Gastroesophageal sphincter (tissue), 4 donors: ENCODE results near the gene CNOT10. TPM values are rescaled to one million over a fixed set of nuclear protein-coding genes. Genes with fewer than 3 reads are reported as not detected.

Experiments used
- ATAC-seq: fragments of 150-250 bp; one replicate; pipeline ENCODE4 v1.9.1; 2016; ENCODE audit warnings: mild to moderate bottlenecking, moderate library complexity
- H3K27ac ChIP-seq, 4 donors: fragments of 200-600 bp; sonication (generic) in 3 of 4; 1 replicate in 3 of 4; 2 replicates in 1 of 4; pipeline ENCODE4 v1.5.1; 2016 to 2019
- H3K27me3 ChIP-seq: fragments of 200-600 bp; sonication (generic); one replicate; pipeline ENCODE4 v1.5.1; 2019
- H3K36me3 ChIP-seq, 2 donors: fragments of 200-600 bp; sonication (generic); one replicate each; pipeline ENCODE4 v1.5.1; 2019; ENCODE audit warnings: control low read depth in 1 of 2
- H3K4me1 ChIP-seq, 3 donors: fragments of 200-600 bp; sonication (generic); 1 replicate in 2 of 3; 2 replicates in 1 of 3; pipeline ENCODE4 v1.5.1; 2016 to 2019; ENCODE audit warnings: control low read depth in 2 of 3
- H3K4me3 ChIP-seq, 2 donors: fragments of 200-600 bp; sonication (generic); one replicate each; pipeline ENCODE4 v1.5.1; 2019; ENCODE audit warnings: mild to moderate bottlenecking in 1 of 2, moderate library complexity in 1 of 2
- H3K9me3 ChIP-seq, 3 donors: fragments of 200-600 bp; sonication (generic); one replicate each; pipeline ENCODE4 v1.5.1; 2017 to 2019; ENCODE audit warnings: control low read depth in 2 of 3
- EP300 ChIP-seq: sonication (generic); formaldehyde crosslinking; IDR thresholded peaks from one replicate; pipeline ENCODE4 v1.6.1; 2017; ENCODE audit warnings: antibody characterized with exemption, mild to moderate bottlenecking
- POLR2A ChIP-seq, 2 donors: fragments of 450-650 bp; IDR thresholded peaks; one replicate each; pipeline ENCODE4 v1.6.1; 2017; ENCODE audit warnings: antibody characterized with exemption in 2 of 2, mild to moderate bottlenecking in 2 of 2, moderate library complexity in 1 of 2
- POLR2AphosphoS5 ChIP-seq: sonication (generic); formaldehyde crosslinking; IDR thresholded peaks from one replicate; pipeline ENCODE4 v1.6.1; 2017; ENCODE audit warnings: antibody characterized with exemption
- WGBS, 2 donors: methylation state at CpG; one replicate each; pipeline ENCODE4 v1.1.5; 2018; ENCODE audit warnings: low coverage in 1 of 2; 5-methylcytosine and 5-hydroxymethylcytosine counted together
- total RNA-seq, 4 donors: library from RNA; depleted of rRNA; stranded (reverse); fragments of >200 nt; gene quantifications; one replicate each; pipeline ENCODE4 v1.1.0, GENCODE V29; 2016
- TF ChIP-seq, protein P1 (sequence below), 4 experiments: fragments of 200-600 bp in 2 of 4; fragments of 450-650 bp in 2 of 4; sonication (generic) in 1 of 4; IDR thresholded peaks; one replicate each; pipeline ENCODE4 v1.5.1; 2017 to 2019; ENCODE audit warnings: antibody characterized with exemption in 4 of 4, mild to moderate bottlenecking in 2 of 4, moderate library complexity in 2 of 4

Gene CNOT10
- total RNA-seq, 4 donors from 2014 or later: 11.8 to 18.7 (median 15.1) TPM

DNA sequence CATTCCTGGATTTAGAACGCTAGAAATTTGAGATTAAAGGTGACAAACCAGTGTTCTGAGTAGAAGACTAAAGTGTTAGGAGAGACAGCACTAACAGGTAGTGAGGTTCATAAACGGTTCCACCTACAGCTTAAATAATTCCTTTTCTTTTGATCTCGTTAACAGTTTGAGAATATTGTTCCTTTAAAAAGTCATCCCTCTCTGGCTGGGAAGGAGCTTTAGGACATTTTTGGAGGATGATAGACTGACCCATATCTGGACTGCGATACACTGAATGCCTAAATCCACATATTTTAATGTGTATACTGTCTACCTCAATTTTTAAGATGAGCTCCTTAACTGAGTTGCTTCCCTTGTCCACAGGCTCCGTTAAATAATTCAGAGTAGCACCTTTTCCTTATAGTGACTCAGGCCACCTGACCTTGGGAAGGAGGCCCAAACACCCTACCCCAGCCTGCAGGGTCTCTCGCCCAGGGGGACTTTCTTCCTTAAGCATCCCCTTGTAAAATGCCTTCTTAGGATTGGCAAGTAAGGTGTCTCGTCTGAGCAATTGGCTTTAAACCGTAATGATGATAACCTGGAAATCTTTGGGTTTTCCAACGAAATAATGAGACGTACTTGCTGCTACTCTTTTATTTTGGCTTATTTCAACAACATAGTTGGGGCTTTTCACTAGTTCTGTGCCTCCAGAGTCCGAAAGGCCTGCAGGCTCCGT is 136.1 kb downstream of the CNOT10 start:
- 68 to 95% methylated on average over 4 to 5 of the region's 12 CpGs for WGBS, 2 donors
- H3K9me3 ChIP-seq: no peaks in the 10 kb centered on the region
- ATAC-seq: no peak
- peaks cover 97% of the 10 kb centered on the region for H3K27me3 ChIP-seq
- H3K4me1 ChIP-seq: peaks cover 0 to 34% (median 17%) of the 10 kb centered on the region in 3 donors
- no peaks in the 10 kb centered on the region for H3K36me3 ChIP-seq
- no peak overlapping the region for H3K4me3 ChIP-seq
- no peak overlapping the region for H3K27ac ChIP-seq
- TF ChIP-seq EP300 (no peak), POLR2A (IDR thresholded peaks at IDR 0.05) (no peak), POLR2AphosphoS5 (no peak)
- TF ChIP-seq, protein P1, sequence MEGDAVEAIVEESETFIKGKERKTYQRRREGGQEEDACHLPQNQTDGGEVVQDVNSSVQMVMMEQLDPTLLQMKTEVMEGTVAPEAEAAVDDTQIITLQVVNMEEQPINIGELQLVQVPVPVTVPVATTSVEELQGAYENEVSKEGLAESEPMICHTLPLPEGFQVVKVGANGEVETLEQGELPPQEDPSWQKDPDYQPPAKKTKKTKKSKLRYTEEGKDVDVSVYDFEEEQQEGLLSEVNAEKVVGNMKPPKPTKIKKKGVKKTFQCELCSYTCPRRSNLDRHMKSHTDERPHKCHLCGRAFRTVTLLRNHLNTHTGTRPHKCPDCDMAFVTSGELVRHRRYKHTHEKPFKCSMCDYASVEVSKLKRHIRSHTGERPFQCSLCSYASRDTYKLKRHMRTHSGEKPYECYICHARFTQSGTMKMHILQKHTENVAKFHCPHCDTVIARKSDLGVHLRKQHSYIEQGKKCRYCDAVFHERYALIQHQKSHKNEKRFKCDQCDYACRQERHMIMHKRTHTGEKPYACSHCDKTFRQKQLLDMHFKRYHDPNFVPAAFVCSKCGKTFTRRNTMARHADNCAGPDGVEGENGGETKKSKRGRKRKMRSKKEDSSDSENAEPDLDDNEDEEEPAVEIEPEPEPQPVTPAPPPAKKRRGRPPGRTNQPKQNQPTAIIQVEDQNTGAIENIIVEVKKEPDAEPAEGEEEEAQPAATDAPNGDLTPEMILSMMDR (IDR thresholded peaks at IDR 0.05): no peak

DNA sequence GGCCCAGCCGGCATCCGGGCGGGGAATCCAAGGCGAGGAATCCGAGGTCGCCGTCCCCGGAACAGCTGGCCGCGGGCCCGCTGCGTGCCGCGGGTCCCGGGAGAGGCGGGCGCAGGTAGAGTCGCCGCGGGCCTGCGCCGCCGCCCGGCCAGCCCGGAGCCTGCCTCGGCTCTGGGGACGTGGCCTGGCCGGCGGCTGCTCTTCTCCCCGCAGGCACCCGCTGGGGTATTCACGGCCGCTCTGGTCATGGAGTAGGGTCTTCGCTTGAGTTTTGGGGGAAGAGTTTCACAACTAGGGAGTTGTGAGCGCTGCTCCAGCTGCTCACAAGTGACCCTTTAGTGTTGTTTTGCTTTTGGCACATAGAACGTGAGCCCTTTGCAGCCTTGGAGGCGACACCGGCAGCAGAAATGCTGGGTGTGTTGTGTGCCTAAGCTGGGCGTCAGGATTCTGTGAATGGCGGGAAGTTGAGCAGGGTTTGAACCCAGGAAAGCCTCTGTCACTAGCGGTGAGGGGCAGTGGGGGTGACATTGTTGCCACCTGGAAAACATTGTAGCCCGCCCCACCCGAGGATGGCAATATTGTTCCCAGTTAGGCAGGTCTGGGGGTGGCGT is 136.8 kb downstream of the CNOT10 start:
- H3K36me3 ChIP-seq: no peaks in the 10 kb centered on the region
- H3K27me3 ChIP-seq: peaks cover 92% of the 10 kb centered on the region
- H3K27ac ChIP-seq: no peak overlapping the region
- no peak for TF ChIP-seq POLR2AphosphoS5
- TF ChIP-seq, protein P1 (IDR thresholded peaks at IDR 0.05): no peak
- TF ChIP-seq POLR2A (IDR thresholded peaks at IDR 0.05): no peak
- TF ChIP-seq EP300: no peak
- H3K9me3 ChIP-seq: no peaks in the 10 kb centered on the region
- ATAC-seq: no peak
- no peak overlapping the region for H3K4me3 ChIP-seq
- WGBS, 2 donors: 67 to 94% methylated on average over 1 to 3 of the region's 44 CpGs
- peaks cover 0 to 27% (median 12%) of the 10 kb centered on the region in 3 donors for H3K4me1 ChIP-seq

DNA sequence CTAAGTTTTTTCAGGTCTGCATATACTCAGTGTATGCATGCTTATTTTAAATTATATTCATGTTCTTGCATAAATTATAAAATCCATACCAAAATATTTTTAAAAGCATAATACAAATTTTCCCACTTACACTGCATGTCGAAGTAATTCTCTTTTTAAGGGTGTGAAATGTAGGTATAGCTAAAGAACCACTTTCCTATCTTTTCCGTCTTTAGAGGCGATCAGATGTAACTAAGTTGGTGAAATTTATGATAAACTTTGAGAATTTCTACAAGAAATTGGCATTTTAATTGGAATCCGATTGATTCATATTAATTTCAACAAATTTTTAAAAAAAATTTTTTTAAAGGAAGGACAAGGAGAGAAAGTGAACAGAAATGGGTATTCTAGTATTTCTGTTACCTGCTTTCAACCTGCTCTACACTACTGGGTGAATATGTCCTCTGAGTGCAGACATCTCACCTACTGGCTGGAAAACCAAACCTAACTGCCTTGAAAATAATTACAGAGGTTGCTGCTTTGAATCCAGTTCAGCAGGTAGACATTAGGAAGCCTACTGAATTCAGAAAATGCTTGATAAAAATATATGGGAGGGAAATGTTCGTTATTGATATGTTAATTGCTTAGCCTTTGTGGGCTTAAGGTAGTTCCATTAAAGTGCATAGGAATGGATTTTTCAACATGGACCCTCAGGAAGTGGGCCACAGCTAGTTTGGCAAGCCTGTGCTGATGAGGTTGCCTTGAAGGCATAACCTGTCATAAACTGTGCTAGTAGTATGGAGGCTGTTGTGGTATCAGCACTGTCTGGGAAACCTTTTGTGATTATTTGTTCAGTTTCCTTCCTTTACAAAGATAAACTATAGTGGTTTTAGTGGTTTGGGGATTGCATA is 137.9 kb downstream of the CNOT10 start:
- H3K36me3 ChIP-seq: no peaks in the 10 kb centered on the region
- 88% methylated on average over 5 of the region's 5 CpGs for WGBS, 2 donors
- TF ChIP-seq, protein P1 (IDR thresholded peaks at IDR 0.05): no peak
- TF ChIP-seq POLR2A (IDR thresholded peaks at IDR 0.05) (no peak), POLR2AphosphoS5 (no peak), EP300 (no peak)
- no peaks in the 10 kb centered on the region for H3K9me3 ChIP-seq
- peaks cover 0 to 16% (median 1%) of the 10 kb centered on the region in 3 donors for H3K4me1 ChIP-seq
- no peak overlapping the region for H3K4me3 ChIP-seq
- H3K27me3 ChIP-seq: peaks cover 81% of the 10 kb centered on the region
- no peak for ATAC-seq
- no peak overlapping the region for H3K27ac ChIP-seq

Other genes with a start within 250 kb of the CNOT10 start
- 10 to 100 TPM; 38.8 to 64.0 (median 55.5) TPM for gene CMTM6, start 182.3 kb upstream of the CNOT10 start, total RNA-seq
- gene DYNC1LI1, start 114.3 kb upstream of the CNOT10 start, total RNA-seq: 10 to 100 TPM; 29.1 to 75.6 (median 36.3) TPM
- not detected for gene TRIM71, start 132.8 kb downstream of the CNOT10 start, total RNA-seq